ENCODE measurements around the gene RAP1GAP.

DNA sequence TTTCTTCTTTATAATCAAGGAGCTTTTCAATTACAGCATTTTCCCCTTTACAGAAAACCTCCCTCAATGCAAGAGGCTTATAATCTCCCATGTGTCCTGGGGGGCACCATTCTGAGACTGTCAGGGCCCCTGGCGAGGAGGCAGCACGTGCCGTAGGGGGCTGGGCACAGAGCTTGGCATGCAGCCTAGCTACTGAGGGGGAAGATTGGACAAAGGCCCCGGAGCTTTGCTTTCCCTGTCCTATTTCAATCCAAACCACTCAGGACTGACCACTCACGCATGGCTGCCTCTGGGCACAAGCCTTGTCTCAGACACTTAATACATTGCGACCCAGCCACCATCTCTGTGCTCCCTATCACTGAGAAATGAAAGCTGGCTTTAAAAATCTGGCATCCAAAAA, 2.8 kb upstream of the RAP1GAP start:
- TF ChIP-seq, protein P1, sequence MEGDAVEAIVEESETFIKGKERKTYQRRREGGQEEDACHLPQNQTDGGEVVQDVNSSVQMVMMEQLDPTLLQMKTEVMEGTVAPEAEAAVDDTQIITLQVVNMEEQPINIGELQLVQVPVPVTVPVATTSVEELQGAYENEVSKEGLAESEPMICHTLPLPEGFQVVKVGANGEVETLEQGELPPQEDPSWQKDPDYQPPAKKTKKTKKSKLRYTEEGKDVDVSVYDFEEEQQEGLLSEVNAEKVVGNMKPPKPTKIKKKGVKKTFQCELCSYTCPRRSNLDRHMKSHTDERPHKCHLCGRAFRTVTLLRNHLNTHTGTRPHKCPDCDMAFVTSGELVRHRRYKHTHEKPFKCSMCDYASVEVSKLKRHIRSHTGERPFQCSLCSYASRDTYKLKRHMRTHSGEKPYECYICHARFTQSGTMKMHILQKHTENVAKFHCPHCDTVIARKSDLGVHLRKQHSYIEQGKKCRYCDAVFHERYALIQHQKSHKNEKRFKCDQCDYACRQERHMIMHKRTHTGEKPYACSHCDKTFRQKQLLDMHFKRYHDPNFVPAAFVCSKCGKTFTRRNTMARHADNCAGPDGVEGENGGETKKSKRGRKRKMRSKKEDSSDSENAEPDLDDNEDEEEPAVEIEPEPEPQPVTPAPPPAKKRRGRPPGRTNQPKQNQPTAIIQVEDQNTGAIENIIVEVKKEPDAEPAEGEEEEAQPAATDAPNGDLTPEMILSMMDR (IDR thresholded peaks at IDR 0.05; ENCODE audit: low read length), result no peak
- TF ChIP-seq EZH2 (IDR thresholded peaks at IDR 0.05; ENCODE audit: borderline replicate concordance, low read length), result no peak
